Activated CD8-positive, alpha-beta memory T cell treated with anti-CD3 and anti-CD28 coated beads, Interleukin-2, amount 10 ng/mL, durations not matched to agents 7 days and 5 days (primary cell): ENCODE data around the gene DDI2. TPM values are rescaled to one million over a fixed set of nuclear protein-coding genes. Genes with fewer than 3 reads are reported as not detected.
"Not testable (repeated sequence)": the region's sequence is repeated elsewhere in the genome, so short reads cannot be mapped to it uniquely, and the experiment has no call there.

Experiments
- ATAC-seq: fragments of 150-1000 bp; cut with Tn5 transposase; one replicate; pipeline ENCODE4 v1.10.0; 2021; ENCODE audit warnings: moderate library complexity
- CTCF ChIA-PET: fragments of 350-600 bp; sonication (Branson Sonifier 250); formaldehyde crosslinking; loops from one replicate; lab custom pipeline; 2021; ENCODE audit warnings: antibody characterized with exemption; lab: Charles Lee
- DNase-seq: peaks from one replicate; pipeline ENCODE4 v3.0.0-alpha.2; 2020
- H3K27ac Mint-ChIP-seq: one replicate; pipeline ENCODE4 v1.8.0; 2021; ENCODE audit warnings: mild to moderate bottlenecking, mixed read lengths
- H3K27me3 Mint-ChIP-seq: one replicate; pipeline ENCODE4 v1.8.0; 2021; ENCODE audit warnings: mixed read lengths
- H3K36me3 Mint-ChIP-seq: one replicate; pipeline ENCODE4 v1.8.0; 2021; ENCODE audit warnings: mild to moderate bottlenecking, mixed read lengths
- H3K4me1 Mint-ChIP-seq: one replicate; pipeline ENCODE4 v1.8.0; 2021; ENCODE audit warnings: mixed read lengths
- H3K4me3 Mint-ChIP-seq: one replicate; pipeline ENCODE4 v1.8.0; 2021; ENCODE audit warnings: mild to moderate bottlenecking, moderate library complexity, mixed read lengths
- H3K9me3 Mint-ChIP-seq: one replicate; pipeline ENCODE4 v1.8.0; 2022; ENCODE audit warnings: low read depth, mixed read lengths
- total RNA-seq, 2 experiments: library from RNA; stranded (reverse); gene quantifications; one replicate each; pipeline ENCODE4 v1.2.3, GENCODE V29; 2021

The DDI2 gene
- total RNA-seq, 2 experiments from 2014 or later, result 24.0 to 31.4 TPM

DNA sequence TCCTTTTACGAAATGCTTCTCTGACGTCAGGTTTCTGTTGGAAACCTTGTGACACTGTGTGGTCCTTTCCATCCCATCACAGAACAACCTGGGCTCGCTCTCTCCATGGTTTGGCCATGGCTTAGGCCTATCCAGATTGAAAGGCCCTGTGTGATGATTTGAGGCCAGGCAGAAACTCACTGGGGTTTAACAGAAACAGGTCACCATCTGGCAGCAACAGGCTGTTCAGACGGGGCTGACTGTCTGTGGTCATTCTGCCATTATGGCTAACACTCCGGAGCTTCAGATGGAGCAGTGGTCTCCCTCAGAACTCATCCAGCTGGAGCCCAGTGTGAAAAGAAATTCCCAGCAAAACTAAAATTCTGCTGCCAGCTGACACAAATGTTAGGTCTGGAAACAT, 76.1 kb downstream of the DDI2 start:
- peaks cover 12% of the 10 kb centered on the region for H3K36me3 Mint-ChIP-seq
- H3K27ac Mint-ChIP-seq, result no peak overlapping the region
- no peak for ATAC-seq
- no peaks in the 10 kb centered on the region for H3K27me3 Mint-ChIP-seq
- no peak for DNase-seq
- no peaks in the 10 kb centered on the region for H3K9me3 Mint-ChIP-seq
- H3K4me3 Mint-ChIP-seq, result no peak overlapping the region
- CTCF ChIA-PET, result interaction anchor here (0.6 kb wide), 1 partner anchor 99 kb away, joined by 4 read pairs; no protein-coding TSS in a partner anchor
- H3K4me1 Mint-ChIP-seq, result peaks cover 23% of the 10 kb centered on the region

DNA sequence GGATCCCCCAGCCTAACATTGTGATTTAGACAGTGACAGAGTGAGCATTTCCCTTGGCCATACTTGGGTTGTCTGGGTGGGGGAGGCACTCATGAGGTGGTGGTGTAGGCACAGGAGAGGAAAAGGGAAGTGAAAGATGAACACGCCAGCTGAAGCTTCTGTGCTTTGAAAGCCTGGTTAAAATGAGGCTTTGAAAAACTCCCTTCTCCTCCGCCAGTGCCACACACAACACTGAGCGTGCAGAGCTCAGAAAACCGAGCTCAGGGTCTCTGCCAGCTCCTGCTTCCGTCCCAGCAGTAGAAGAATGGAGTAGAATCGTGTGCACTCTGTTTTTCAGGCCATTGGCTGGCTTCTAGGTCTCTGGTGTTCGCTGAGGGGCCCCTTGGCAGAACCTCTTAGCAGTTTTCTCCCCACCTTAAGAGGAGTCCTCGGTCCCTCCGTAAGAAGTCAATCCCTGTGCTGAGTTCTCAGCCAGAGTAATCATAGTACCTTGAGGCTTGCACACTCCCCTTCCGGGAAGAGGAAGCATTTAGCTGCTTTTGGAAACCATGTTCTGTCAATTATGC, 79.8 kb downstream of the DDI2 start:
- Mint-ChIP-seq H3K27ac (peak overlapping the region; percentile 94), H3K4me3 (peak overlapping the region; percentile 65), H3K27me3 (no peaks in the 10 kb centered on the region), H3K9me3 (no peaks in the 10 kb centered on the region), H3K36me3 (peaks cover 14% of the 10 kb centered on the region), H3K4me1 (peaks cover 23% of the 10 kb centered on the region)
- peak; percentile 79 for ATAC-seq
- CTCF ChIA-PET, result interaction anchor here (0.6 to 1.7 kb wide), 6 partner anchors 9 to 1654 kb away, joined by 3 to 4 read pairs (median 3); no protein-coding TSS in a partner anchor
- DNase-seq, result peak; percentile 58

DNA sequence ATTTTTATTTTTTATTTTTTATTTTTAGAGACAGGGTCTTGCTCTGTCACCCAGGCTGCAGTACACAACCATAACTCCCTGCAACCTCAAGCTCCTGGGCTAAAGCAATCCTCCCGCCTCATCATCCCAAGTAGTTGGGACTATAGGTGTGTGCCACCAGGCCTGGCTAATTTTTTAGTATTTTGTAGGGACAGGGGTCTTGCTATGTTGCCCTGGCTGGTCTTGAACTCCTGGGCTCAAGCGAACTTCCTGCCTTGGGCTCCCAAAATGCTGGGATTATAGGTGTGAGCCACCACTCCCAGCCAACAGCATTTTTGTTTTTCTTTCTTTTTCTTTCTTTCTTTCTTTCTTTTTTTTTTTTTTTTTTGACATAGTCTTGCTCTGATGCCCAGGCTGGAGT, 80.9 kb downstream of the DDI2 start:
- no peak for DNase-seq
- Mint-ChIP-seq H3K27me3 (no peaks in the 10 kb centered on the region), H3K27ac (peak overlapping the region; percentile 28), H3K36me3 (peaks cover 14% of the 10 kb centered on the region), H3K4me1 (peaks cover 22% of the 10 kb centered on the region), H3K4me3 (no peak overlapping the region), H3K9me3 (no peaks in the 10 kb centered on the region)
- ATAC-seq, result no peak
- CTCF ChIA-PET, result interaction anchor here (1.0 to 1.7 kb wide), 3 partner anchors 14 to 278 kb away, joined by 3 read pairs; partner anchors contain the start of gene ZBTB17

DNA sequence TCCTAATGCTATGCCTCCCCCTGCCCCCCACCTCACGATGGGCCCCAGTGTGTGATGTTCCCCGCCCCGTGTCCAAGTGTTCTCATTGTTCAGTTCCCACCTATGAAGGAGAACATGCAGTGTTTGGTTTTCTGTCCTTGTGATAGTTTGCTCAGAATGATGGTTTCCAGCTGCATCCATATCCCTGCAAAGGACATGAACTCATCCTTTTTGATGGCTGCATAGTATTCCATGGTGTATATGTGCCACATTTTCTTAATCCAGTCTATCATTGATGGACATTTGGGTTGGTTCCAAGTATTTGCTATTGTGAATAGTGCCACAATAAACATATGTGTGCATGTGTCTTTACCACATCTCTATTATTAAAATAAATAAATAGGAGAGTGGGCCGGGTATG, 82.1 kb downstream of the DDI2 start:
- H3K9me3 Mint-ChIP-seq, CTCF ChIA-PET, H3K27me3 Mint-ChIP-seq, ATAC-seq, H3K4me3 Mint-ChIP-seq, DNase-seq, H3K27ac Mint-ChIP-seq: not testable (repeated sequence)
- Mint-ChIP-seq H3K4me1 (peaks cover 22% of the 10 kb centered on the region), H3K36me3 (peaks cover 14% of the 10 kb centered on the region)

DNA sequence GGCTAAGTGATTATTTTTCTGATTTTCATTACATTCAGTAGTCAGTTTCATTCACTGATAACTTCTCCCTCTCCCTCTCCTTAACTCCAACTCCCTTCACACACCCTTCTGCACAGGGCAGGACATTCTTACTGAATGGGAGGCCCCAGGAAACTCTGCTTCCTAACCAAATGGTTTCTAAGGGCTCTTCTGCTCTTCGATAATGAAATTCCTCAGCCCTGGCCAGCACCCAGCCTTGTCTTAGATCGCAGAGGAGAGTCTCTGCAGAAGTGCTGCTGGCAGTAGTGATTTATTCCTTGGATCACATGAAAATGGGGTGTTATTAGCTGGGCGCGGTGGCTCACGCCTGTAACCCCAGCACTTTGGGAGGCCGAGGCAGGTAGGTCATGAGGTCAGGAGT, 83.2 kb downstream of the DDI2 start:
- Mint-ChIP-seq H3K4me1 (peaks cover 17% of the 10 kb centered on the region), H3K4me3 (no peak overlapping the region), H3K27me3 (no peaks in the 10 kb centered on the region), H3K27ac (no peak overlapping the region), H3K9me3 (no peaks in the 10 kb centered on the region), H3K36me3 (peaks cover 11% of the 10 kb centered on the region)
- DNase-seq (no peak), ATAC-seq (no peak)
- CTCF ChIA-PET, result interaction anchor here (0.7 kb wide), 1 partner anchor 1301 kb away, joined by 3 read pairs; no protein-coding TSS in a partner anchor

DNA sequence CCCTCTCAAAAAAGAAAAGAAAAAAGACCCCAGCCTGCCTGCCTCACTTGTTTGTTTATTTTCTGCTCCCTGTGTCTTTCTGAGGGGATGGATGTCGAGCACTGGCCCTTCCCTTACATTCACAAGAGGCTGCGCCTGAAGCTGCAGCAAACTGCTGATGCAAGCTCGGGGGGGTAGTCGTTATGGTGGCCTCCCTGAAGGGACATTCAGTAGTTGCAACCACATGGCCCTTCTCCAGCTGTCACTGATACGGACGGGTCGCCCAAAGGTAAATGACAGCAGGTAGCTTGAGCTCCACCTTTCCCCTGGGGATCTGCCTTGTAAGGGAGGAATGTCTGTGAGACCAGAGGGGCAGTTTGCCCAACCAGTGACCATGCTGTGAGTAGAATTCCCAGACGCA, 84.5 kb downstream of the DDI2 start:
- ATAC-seq, result no peak
- Mint-ChIP-seq H3K27ac (no peak overlapping the region), H3K4me1 (peaks cover 15% of the 10 kb centered on the region), H3K36me3 (peaks cover 14% of the 10 kb centered on the region), H3K27me3 (no peaks in the 10 kb centered on the region), H3K9me3 (no peaks in the 10 kb centered on the region), H3K4me3 (no peak overlapping the region)
- CTCF ChIA-PET, result interaction anchor here (0.7 kb wide), 1 partner anchor 236 kb away, joined by 4 read pairs; no protein-coding TSS in a partner anchor
- DNase-seq, result no peak

DNA sequence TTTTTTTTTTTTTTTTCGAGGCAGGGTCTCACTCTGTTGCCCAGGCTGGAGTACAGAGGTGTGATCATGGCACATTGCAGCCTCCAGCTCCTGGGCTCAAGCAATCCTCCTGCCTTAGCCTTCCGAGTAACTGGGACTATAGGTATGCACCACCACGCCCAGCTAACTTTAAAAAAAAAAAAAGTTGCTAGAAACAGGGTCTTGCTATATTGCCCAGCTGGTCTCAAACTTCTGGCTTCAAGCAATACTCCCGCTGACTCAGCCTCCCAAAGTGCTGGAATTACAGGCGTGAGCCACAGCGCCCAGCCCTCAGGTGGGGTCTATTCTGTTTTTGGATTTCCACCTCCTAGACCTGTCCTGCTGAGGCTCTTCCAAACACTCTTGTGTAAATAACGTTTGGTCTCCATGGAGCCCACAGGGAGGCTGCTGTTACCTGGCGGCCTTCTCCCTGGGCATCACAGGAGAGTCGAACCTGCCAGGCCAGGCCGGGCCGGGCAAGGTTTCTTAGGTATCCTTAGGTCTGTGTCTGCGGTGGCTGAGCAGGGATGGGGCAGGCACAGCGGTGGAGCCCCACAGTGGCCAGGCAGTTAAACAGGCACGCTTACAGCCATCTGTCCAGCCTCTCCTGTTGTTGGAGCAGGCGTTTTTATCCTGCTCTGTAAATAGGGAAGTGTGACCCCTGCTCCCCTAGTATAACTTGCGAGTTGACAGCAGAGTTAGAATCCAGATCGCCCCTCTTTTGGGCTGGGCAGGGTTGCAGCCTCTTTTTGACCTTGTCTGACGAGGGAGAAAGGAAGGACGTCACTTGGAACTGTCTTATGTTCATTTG, 85.7 kb downstream of the DDI2 start:
- H3K4me3 Mint-ChIP-seq, result no peak overlapping the region
- H3K4me1 Mint-ChIP-seq, result peaks cover 5% of the 10 kb centered on the region
- H3K36me3 Mint-ChIP-seq, result peaks cover 14% of the 10 kb centered on the region
- no peaks in the 10 kb centered on the region for H3K9me3 Mint-ChIP-seq
- DNase-seq (no peak), ATAC-seq (no peak)
- CTCF ChIA-PET, result interaction anchor here (0.7 kb wide), 1 partner anchor 235 kb away, joined by 4 read pairs; no protein-coding TSS in a partner anchor
- no peak overlapping the region for H3K27ac Mint-ChIP-seq
- H3K27me3 Mint-ChIP-seq, result no peaks in the 10 kb centered on the region

DNA sequence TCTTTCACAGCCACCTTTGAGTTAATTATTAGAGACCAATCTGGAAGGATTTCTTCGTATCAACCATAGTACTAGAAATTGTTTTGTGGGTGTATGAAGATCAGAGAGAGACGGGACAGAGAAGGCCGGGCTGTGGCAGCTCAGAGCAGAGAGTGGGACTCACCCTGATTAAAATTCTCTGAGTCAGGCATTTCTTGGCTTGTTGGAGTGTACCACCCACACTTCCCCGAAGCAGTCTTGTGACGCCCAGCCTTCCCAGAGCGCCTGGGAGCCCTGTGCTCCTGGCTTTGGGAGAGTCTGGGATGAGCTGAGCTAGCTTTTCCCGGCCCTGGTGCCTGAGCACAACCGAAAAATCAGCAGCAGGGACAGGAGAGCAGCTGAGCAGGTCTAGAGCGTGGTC, 86.3 kb downstream of the DDI2 start:
- no peak for ATAC-seq
- Mint-ChIP-seq H3K27ac (no peak overlapping the region), H3K4me1 (peaks cover 4% of the 10 kb centered on the region), H3K36me3 (peaks cover 14% of the 10 kb centered on the region), H3K27me3 (no peaks in the 10 kb centered on the region), H3K9me3 (no peaks in the 10 kb centered on the region), H3K4me3 (no peak overlapping the region)
- no peak for DNase-seq
- CTCF ChIA-PET, result no interaction called here

DNA sequence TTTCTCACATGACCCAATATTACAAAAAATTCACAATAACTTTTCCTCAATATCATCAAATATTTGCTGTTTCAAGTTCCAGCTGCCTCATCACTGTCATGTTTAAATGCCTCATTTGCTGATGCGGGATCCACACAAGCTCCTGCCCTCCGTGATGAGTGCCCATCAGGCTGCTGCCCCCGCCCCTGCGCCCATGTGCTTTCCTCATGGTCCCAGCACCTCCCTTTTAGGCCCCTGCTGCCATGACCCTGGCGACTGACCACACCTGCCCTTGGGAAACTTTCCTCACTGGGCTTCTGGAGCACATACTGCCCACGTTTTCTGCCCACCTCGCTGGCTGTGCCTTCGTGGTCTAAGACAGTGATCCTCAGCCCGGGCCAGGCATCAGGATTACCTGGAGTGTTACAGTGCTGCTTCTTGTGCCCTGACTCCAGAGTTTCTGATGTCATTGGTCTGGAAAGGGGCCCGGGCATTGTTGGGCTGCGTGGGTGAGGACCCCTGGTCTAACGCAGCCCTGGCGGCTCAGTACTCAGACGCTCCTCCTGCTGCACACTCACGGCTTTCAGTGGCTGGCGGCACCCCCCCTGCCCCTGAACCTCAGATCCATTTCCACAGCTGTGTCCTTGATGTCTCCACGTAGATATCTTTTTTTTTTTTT, 87.4 kb downstream of the DDI2 start:
- DNase-seq, result no peak
- Mint-ChIP-seq H3K4me1 (peaks cover 4% of the 10 kb centered on the region), H3K36me3 (peaks cover 8% of the 10 kb centered on the region), H3K27me3 (no peaks in the 10 kb centered on the region), H3K9me3 (no peaks in the 10 kb centered on the region), H3K27ac (no peak overlapping the region), H3K4me3 (no peak overlapping the region)
- ATAC-seq, result no peak
- CTCF ChIA-PET, result no interaction called here

DNA sequence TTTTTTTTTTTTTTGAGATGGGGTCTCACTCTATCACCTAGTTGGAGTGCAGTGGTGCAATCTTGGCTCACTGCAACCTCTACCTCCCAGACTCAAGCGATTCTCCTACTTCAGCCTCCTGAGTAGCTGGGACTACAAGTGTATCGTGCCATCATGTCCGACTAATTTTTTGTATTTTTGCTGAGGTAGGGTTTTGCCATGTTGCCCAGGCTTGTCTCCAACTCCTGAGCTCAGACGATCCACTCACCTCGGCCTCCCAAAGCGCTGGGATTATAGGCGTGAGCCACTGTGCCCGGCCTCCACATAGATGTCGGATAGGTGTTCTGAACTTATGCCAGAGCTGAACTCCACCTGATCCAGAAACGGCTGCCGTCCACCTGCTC, 87.9 kb downstream of the DDI2 start:
- peaks cover 4% of the 10 kb centered on the region for H3K4me1 Mint-ChIP-seq
- no peaks in the 10 kb centered on the region for H3K27me3 Mint-ChIP-seq
- H3K4me3 Mint-ChIP-seq, result no peak overlapping the region
- ATAC-seq (no peak), DNase-seq (no peak)
- H3K9me3 Mint-ChIP-seq, result no peaks in the 10 kb centered on the region
- peaks cover 8% of the 10 kb centered on the region for H3K36me3 Mint-ChIP-seq
- no peak overlapping the region for H3K27ac Mint-ChIP-seq
- CTCF ChIA-PET, result no interaction called here

DNA sequence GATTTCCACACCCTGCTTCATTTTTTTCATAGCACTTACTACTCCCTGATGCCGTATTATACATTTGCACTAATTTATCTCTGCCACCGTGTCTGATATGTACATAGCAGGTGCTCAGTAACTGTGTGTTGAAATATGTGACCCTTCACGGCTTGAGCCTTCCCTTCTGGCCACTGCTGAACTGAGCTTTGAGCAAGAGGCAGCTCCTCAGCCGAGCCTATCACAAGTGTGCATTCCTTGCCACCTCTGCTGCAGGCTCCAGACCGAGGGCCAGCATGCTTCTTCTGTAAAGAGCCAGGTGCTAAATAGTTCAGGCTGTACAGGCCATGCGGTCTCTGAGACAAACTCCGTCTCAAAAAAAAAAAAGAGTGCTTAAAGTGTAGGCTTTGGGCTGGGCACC, 89.5 kb downstream of the DDI2 start:
- H3K9me3 Mint-ChIP-seq, result no peaks in the 10 kb centered on the region
- no peak for DNase-seq
- no peak for ATAC-seq
- H3K27me3 Mint-ChIP-seq, result no peaks in the 10 kb centered on the region
- H3K27ac Mint-ChIP-seq, result no peak overlapping the region
- peaks cover 8% of the 10 kb centered on the region for H3K36me3 Mint-ChIP-seq
- H3K4me3 Mint-ChIP-seq, result no peak overlapping the region
- peaks cover 4% of the 10 kb centered on the region for H3K4me1 Mint-ChIP-seq
- CTCF ChIA-PET, result interaction anchor here (1.0 kb wide), 1 partner anchor 10 kb away, joined by 3 read pairs; no protein-coding TSS in a partner anchor

DNA sequence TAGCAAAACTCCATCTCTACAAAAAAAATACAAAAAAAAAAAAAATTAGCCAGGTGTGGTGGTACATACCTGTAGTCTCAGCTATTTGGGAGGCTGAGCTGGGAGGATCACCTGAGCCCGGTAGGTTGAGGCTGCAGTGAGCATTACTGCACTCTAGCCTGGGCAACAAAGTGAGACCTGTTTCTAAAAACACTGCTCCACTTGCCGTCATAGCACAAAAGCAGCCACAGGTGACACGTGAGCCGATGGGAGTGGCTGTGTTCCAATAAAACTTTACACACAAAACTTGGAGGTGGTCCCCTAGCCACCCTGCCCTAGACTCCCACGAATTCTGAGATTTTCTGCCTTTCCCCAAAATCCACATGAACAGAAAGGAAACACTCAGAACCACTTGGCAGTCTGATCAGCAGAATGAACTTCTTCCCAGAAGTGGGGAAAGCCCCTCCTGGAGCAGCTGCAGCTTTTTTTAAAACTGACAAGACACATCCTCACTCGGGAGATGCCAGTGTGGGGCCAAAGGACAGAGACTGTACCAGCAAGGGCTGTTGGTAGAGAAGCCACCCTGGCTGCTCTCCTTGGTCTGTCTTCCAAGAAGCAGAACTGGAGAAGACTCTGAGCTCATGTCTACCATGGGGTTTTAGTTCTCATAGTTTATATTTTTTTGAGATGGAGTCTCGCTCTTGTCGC, 90.1 kb downstream of the DDI2 start:
- CTCF ChIA-PET, result no interaction called here
- Mint-ChIP-seq H3K4me3 (no peak overlapping the region), H3K27ac (no peak overlapping the region), H3K4me1 (peaks cover 4% of the 10 kb centered on the region), H3K9me3 (no peaks in the 10 kb centered on the region), H3K36me3 (peaks cover 8% of the 10 kb centered on the region), H3K27me3 (no peaks in the 10 kb centered on the region)
- no peak for DNase-seq
- no peak for ATAC-seq
